ENCODE data around the gene ANTKMT.

The ANTKMT gene

GRCh38 chr16:769934-770333 is 49.0 kb downstream of the ANTKMT start:
- Histone ChIP-seq H3K27ac (ENCODE audit: low read depth, low read length) (no peak overlapping the region), H3K27me3 (ENCODE audit: control insufficient read depth in 5 of 5, insufficient read depth in 4 of 5, low read length in 5 of 5) (peaks cover 9 to 21% (median 18%) of the 10 kb centered on the region in 5 donors), H3K4me1 (ENCODE audit: control insufficient read depth in 5 of 5, insufficient read depth in 5 of 5, low read length in 5 of 5) (no peaks in the 10 kb centered on the region), H3K36me3 (ENCODE audit: control insufficient read depth in 5 of 5, insufficient read depth in 5 of 5, low read length in 5 of 5) (no peaks in the 10 kb centered on the region), H3K9ac (ENCODE audit: low read length in 5 of 5) (no peak overlapping the region), H3K9me3 (ENCODE audit: control insufficient read depth in 5 of 5, low read length in 5 of 5) (no peaks in the 10 kb centered on the region), H3K4me3 (ENCODE audit: low read depth in 1 of 5, low read length in 5 of 5) (no peak overlapping the region)

- H3K4me1 ChIP-seq (ENCODE audit: control insufficient read depth in 5 of 5, insufficient read depth in 5 of 5, low read length in 5 of 5) = no peaks in the 10 kb centered on the region
- no peaks in the 10 kb centered on the region for H3K9me3 ChIP-seq (ENCODE audit: control insufficient read depth in 5 of 5, low read length in 5 of 5)
- H3K9ac ChIP-seq (ENCODE audit: low read length in 5 of 5) = no peak overlapping the region
- H3K27me3 ChIP-seq (ENCODE audit: control insufficient read depth in 5 of 5, insufficient read depth in 4 of 5, low read length in 5 of 5) = peaks cover 9 to 21% (median 18%) of the 10 kb centered on the region in 5 donors
- no peak overlapping the region for H3K4me3 ChIP-seq (ENCODE audit: low read depth in 1 of 5, low read length in 5 of 5)
- no peak overlapping the region for H3K27ac ChIP-seq (ENCODE audit: low read depth, low read length)
- no peaks in the 10 kb centered on the region for H3K36me3 ChIP-seq (ENCODE audit: control insufficient read depth in 5 of 5, insufficient read depth in 5 of 5, low read length in 5 of 5)
Observed at GRCh38 chr16:770411-770810, 49.5 kb downstream of the ANTKMT start.
